Measurements from ENCODE around the gene ERCC4.

DNA sequence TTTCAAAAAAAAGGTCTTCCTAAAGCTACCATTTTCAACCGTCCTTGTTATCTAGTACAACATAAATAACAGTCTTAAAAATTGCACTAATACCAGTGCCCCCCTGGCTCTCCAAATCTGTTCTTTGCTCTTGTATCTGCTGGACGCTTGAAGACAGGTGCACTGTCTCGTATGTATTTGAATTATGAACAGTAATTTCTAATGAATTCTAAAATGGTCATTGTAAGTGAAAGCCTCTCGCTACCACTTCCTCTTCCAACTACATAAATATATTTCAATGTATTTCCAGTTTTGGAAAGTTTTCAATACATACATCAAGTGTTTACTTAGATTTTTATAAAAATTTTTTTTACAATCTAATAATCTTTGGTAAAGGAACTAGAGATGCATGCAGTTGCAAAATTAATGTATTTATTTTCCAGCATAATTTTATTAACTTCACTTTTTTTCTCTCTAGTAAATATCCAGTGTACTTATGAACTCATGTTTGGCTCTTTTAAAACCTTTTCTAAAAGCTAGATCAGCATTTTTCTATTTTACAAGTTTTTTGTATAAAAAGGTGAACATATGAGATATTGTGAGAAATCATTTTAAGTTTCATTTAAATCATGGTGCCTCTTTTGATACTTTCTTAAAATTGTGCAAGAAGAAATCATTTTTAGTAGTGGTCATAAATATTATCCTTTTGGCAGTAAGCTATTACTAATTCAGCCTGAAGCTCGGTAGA, 31.0 kb downstream of the ERCC4 start:
- TF ChIP-seq YY1 (IDR thresholded peaks at IDR 0.05; ENCODE audit: insufficient read depth, insufficient read length), result no peak
- no peak for TF ChIP-seq ZNF274 (IDR thresholded peaks at IDR 0.05; ENCODE audit: low read depth, low read length)

All from NT2/D1 (cell line).